Ramos (cell line): ENCODE measurements around the gene GPRC5D.

Source experiments
- in situ Hi-C: fragments of 300-500 bp; cut with MboI; formaldehyde crosslinking; loops from one replicate; pipeline ENCODE4 v1.14.3; 2022; ENCODE audit warnings: low sequenced_read_pairs; ENCODE audit not compliant: unreplicated experiment

Gene GPRC5D

DNA sequence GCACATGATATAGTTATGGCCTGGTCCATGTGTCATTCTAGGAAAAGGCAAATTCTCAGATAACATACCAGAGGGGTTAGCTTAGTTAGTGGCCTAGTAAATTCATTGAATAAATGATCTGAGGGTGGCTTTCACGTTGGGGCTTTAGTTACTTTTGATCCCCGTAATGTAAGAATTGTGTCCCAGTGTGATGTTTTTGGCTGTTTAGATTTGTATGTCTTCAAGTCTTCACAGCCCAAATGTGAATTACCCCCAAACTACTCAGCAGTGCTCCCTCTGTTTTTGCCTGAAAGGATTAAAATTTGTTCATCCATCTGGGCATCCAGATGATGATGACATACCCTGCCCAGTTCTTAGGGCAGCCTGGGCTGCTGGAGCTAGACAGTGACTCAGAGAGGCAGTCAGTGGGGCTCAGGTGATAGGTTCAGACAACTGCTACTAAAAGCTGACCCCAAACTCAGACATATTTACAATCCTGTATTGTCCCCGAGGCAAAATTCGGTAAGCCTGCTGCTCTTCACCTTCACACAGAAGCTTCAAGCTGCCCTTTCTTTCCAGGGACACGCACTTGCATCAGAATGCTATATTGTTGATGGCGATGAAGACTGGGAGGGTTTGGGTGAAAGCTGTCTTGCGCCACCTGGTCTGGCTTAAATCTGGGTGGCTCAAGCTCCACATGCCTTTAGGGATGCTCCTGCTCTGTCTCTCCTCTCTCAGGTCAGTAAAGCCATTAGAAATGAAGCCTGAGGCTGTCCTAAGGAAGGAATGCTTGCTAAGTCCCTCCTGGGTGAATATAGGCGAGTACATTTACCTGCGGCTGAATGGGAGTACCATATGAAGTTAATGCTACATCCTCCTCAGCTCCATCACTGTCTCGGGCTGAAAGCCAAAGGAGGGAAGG lies 10.3 kb downstream of the GPRC5D start:
- in situ Hi-C loops = no loop called here

DNA sequence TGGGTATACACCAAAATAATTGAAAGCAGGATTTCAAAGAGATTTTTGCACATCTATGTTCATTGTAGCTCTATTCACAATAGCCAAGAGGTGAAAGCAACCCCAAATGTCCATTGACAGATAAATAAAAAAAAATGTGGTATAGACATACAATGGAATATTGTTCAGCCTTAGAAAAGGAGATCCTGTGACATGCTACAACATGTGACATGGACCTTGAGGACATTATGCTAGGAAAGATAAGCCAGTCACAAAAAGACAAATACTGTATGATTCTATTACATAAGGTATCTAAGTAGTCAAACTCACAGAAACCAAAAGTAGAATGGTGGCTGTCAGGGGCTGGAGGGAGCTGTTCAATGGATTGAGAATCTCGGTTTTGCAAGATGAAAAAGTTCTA lies 12.1 kb downstream of the GPRC5D start:
- in situ Hi-C loops = no loop called here

DNA sequence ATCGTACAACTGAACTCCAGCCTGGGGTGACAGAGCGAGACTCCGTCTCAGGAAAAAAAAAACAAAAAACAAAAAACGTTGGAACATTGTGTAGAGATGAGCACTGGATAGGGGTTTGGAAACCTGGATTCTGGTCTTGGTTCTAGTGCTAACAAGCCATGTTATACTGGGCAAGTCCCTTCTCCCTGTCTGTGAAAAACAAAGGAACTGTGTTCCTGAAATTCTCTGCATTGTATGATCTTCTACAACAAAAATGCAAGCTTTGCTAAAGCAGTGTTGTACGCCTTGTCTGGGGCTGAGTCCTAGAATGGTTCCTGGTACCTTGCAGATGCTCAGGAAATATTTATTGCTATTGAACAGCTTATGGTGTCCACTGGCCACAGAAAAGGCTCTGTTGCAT lies 13.4 kb downstream of the GPRC5D start:
- in situ Hi-C loops = no loop called here

DNA sequence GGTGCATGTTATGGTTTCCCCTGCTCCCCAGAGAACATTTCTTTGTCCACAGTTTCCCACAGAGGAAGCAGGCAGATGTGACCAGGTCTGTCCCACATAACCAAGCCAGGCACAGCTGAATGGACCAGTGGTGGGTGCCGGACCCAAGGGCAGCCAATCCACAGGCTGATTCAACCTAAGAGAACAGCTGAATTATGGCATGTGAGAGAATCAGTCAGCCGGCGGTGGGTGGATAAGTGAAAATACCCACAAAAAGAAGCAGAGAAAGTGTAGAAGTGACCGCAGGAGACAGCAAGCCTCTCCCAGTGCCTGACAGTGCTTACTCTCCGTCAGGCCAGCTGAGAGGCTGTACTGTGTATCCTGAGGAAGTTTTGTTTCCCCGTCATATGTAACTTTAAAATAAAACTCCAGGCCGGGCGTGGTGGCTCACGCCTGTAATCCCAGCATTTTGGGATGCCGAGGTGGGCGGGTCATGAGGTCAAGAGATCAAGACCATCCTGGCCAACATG lies 14.9 kb downstream of the GPRC5D start:
- in situ Hi-C loops = no loop called here

DNA sequence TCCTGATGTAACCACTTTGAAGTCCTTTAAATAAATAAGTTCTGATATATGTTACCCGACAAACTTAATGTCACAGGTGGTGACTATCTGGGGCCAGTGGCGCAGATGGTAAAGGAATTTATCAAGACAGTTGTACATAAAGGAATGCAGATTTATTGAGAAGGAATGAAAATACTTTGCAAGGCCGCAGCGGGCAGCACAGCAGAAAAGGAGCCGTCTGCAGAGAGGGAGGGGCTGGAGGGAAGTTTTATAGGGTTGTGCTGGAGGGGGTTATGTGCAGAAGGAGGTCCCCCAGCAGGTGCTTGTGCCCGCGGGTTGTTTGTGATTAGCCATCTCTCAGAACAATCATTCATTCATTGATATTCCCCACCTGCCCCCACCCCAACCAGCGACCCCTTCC lies 17.4 kb downstream of the GPRC5D start:
- in situ Hi-C loops = no loop called here

DNA sequence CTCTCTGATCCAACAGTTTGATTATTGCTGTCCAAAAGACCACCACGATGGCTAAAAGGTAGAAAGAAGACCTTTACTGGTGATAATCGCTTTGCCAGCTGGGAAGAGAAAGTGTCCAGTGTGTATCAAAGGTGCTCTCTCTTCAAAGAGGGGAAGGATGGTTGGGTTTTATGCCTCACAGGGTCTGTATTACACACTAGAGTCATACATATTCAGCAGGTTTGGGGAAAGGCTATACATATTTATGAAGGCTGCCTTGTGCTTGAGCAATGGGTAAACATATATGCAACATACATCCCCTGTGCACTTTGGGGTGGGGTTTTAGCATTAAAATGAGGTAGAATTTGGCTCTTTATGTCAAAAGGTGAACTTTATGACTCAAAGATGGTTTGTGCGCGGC lies 18.2 kb downstream of the GPRC5D start:
- in situ Hi-C loops = no loop called here

DNA sequence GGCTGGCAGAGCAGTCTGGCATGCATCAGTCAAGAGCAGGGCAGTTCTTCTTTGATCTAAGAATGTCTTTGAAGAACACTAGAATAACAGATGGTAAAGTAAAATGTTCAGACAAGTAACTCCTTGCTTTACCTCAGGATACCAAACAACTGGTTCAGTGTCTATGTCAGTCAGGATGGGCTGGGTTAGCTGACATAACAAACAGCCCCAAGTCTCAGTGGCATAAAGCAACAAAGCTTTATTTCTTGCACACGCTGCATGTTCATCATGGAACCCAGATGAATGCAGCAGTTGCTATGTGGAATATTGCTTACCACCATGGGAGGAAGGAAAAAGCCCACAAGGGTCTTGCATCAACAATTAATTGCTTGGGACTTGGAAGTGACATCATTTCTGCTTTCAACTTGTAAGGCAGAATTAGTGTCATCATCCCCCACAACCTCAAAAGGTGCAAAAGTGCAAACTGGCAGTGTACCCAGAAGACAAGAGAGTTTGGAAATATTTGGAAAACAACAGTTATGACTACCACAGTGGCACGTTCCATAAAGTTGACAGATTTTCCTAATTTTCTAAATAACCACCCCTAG lies 21.2 kb downstream of the GPRC5D start:
- in situ Hi-C loops = no loop called here

DNA sequence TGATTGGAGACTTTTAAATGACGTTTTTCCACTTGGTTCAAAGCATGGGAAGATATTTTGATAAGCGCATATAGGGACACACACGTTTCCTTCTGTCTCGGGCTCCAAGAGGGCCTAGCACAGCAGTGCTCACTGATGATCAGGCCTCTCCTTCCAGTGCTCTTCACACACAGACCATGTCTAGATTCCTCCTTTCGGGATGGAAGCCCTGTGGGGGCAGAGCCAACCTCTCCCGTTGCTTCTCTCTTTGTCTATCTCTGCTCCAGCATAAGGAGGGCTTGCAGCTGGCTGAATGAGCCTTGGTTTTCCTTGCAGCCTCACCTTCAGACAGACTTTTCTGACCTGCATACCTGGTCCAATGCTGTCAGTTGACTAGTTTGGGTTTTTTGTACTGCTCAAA lies 22.3 kb downstream of the GPRC5D start:
- in situ Hi-C loops = no loop called here

DNA sequence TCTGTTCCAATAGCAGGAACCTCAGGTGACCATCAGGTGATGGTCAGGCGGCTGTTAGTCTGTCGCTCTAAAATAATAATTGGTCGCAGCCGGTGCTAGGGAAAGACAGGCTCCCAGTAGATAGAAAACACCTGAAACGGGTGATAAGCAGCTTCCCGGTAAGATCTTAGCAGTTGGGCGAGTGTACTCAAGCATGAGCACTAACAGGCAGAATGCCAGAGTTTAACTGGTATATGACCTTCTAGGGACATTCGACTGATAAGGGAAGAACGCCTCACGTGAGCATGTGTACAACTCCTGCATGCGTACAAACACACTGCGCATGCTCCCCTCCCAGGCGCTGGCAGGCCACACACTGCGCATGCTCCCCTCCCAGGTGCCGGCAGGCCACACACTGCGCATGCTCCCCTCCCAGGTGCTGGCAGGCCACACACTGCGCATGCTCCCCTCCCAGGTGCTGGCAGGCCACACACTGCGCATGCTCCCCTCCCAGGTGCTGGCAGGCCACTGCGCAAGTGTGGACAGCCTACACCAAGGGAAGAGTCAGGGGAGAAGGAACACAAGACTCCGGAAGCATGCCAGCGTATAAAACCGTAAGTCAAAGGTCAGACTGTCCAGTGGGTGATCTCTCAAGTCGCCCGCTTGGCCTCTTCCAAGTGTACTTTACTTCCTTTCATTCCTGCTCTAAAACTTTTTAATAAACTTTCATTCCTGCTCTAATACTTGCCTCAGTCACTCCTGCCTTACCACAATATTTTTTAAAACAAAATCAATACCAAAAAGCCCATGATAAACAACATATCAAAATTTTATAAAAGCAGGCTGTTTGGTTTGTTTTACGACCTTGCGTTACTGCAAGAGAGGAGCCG lies 24.5 kb downstream of the GPRC5D start:
- in situ Hi-C loops = no loop called here

DNA sequence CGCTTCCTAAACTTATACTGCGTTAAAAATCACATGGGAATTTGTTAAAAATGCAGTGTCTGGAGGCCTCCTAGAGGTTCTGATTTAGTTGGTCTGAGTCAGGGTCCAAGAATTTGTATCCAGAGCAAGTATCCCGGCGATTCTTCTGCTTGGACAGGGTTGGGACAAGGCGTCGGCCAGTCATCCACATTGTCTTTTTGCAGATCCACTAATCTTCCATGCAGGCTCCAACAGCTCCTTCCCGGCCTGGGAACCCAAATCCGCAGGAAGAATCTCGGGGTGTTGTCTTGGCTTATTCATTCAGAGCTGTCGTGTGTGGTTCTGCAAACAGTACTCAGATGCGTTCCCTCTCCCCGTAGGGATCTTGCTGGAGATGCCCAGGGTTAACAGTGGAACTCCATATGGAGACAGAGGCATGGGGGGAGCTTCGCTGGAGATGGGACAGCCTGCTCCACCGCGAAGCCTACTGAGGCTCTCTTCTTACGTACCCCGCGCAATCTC lies 25.3 kb downstream of the GPRC5D start:
- in situ Hi-C loops = no loop called here

DNA sequence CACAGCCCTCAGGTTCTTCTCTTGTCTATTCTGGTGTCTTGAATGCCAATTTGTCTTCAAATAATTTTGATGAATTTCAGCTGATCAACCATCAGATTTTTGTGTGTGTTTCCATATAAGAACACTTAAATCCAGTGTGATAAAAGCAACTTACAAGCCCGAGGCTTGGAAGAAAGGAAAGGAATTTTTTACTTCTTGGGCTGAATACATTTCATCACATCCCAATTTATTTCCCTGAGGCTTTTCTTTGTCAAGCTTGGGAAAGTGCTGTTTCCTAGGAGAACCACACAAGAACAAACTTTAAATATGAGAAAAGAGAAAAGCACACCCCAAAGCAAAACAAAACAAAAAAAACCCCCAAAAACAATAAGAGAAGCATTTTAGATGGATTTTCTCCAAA lies 26.6 kb downstream of the GPRC5D start:
- in situ Hi-C loops = no loop called here

DNA sequence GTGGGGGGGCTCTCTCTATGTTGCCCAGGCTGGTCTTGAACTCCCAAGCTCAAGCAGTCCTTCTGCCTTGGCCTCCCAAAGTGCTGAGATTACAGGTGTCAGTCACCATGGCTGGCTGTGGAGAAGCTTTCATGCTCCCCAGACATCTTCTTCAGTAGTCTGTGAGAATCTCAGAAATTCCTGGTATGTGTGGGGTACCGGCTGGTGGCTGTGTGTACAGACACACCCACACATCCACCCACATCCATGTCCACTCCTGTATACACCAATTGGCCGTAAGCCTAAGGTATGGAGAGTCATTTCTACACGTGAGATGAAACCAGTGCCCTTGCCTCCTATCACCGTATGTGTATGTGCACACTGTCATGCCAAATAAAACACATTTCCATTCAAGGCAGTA lies 27.8 kb downstream of the GPRC5D start:
- in situ Hi-C loops = no loop called here

DNA sequence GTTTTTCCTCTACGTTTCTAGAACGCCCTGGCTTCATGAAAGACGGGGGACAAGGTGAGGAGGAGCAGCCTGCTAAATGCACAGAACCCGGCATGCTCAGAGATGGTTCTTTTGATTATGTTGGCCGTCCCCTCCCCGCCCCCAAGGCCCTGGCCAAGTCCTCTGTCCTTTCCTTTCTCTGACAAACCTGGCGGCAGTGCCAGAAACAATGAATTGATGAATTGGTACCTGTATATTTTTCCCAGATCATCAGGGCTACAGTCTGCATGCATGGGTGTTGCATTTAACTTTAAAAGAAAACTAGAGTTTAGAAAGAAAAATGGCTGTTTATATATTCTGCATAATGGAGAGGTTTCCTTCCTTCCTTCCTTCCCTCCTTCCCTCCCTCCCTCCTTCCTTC lies 29.0 kb downstream of the GPRC5D start:
- in situ Hi-C loops = no loop called here

DNA sequence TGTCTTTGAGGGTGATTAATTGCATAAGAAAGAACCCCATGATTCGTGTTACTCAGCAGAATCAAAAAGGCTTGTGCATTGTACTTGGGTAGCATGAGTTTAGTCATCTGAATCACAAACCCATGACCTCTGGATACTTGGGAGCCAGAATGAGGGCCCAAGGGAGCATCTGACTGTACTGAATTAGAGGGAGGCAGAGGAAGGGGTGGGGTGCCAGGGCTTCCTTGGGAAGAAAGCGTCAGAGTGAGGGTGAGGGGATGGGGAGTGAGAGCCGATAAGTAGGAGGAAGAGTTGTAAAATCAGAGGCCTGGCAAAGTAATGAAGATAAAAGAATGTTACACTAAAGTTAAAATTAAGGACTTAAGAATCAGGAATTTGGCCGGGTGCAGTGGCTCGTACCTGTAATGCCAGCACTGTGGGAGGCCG lies 29.8 kb downstream of the GPRC5D start:
- in situ Hi-C loops = no loop called here

DNA sequence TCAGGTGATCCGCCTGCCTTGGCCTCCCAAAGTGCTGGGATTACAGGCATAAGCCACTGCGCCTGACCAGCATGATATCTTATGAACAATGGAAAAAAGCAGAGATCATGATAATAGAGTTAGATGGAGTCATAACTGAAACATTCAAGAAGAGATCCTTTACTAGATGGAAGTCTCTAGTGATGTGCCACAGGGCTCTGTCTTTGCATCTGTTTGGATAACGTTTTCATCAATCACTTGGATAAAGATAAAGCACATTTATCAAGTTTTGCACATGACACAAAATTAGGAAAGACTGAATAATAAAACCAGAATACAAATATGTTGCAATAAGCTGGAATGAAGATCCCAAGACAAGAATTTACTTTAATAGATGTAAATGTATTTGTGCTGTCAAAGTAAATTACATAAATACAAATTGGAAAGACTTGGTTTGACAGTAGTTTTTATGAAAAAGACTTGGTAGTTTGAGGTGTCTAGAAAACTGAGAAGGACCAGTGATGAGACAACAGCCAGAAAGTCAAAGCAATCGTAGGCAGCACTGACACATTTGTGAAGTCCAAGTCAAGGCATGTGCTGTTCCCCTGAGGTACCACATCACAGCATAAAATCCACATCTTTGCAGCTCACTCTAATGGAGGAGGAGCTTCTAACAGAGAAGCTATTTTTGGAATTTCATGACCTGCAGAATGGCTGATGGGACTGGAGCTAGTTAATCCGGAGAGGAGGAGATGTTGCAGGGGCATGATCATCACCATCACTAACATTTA lies 32.1 kb downstream of the GPRC5D start:
- in situ Hi-C loops = loop anchor here (10.0 kb wide), 1 partner anchor 175 kb away; no protein-coding TSS in a partner anchor

DNA sequence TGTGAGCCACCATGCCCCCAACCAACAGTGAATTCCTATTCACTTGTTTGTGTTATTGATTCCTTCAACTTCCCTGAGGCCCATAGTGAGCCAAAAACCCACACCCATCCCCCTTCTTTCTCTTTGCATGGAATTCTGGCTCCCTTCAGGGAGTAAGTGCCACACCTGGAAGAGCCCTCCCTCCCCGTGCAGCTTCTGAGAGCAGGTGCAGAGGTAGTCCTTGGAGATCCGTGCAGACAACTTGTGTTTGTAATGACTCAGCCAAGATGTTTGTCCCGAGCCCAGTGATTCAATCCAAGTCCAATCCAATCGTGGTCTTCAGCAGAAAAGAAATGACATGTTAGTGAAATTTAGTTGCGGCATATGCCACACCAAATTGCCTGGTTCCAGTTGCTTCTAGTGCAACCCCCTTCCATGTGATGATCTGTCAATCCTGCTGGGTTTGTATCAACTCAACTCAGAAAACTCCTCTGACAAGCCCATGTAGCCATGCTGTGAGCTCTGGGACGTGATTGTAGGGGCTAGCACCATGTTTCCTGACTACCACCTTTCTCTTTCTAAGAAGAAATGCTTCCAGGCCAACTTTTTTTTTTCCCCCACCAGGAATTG lies 33.1 kb downstream of the GPRC5D start:
- in situ Hi-C loops = loop anchor here (10.0 kb wide), 1 partner anchor 176 kb away; no protein-coding TSS in a partner anchor

DNA sequence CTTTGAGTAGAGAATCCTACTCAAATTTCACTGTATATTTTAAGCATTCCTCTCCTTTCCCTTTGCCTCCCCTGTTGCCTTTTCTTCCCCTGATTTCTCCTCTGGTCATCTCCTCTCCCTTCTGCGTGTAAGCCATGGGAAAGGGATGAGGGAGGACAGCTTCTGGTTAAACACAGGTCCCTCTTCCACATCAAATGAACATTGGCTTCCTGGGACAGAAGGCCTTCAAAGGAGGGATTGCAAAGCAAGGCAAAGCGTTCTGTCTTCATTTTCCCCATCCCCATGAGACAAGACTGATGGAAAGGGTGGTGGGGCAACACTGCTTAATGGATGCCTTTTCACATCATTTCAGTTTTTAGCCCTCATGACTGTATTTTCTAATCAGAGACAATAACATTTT lies 34.5 kb downstream of the GPRC5D start:
- in situ Hi-C loops = loop anchor here (10.0 kb wide), 1 partner anchor 177 kb away; no protein-coding TSS in a partner anchor

DNA sequence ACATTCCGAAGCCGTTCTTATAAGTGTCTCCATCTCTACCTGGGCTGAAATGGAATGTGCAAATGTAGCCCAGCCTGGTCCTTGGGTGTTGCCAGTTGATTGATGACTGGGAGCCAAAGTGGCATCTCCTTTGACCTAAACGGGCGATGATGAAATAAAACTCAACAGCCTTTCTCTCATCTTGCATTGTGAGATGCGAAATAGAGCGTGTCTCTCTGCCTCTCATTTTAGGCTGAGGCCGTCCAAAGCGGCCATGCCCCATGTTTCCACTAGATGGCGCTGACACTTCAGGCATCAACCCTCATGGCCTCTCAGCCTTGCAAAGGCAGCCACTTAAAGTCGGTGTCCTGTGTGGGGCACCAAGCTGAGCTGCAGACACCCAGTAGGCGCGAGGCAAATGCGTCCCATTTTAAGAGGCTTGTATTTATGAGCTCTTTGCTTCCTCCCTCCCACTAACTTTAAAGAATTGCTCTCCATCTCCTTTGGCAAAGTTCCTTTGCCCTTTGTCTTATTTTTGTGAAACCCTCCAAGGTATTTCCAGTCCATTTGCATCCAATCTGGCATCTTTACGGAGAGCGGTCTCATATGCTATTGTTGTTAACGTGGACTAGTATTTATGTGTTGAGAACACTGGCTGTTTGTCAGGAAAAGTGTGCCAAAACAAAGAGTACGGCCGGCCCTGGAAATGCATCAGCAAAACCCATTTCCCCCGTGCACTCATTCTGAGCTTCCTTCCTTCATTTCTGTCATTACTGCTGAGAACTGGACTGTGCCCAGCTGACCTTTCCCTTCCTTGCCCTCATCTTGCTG lies 35.6 kb downstream of the GPRC5D start:
- in situ Hi-C loops = loop anchor here (10.0 kb wide), 1 partner anchor 178 kb away; no protein-coding TSS in a partner anchor
